NCI-H2196 (cell line): Measurements from ENCODE around the gene JAK1.
A peak's percentile ranks its signal among the peaks of the same experiment; 100 is the strongest.

Source experiments
- DNase-seq: peaks from one replicate; lab custom pipeline; 2025; ENCODE audit not compliant: unreplicated experiment; lab: John Stamatoyannopoulos, UW

JAK1 gene

GRCh38 chr1:64980745-64981600, 14.6 kb upstream of the JAK1 start:
- DNase-seq: no peak

DNA sequence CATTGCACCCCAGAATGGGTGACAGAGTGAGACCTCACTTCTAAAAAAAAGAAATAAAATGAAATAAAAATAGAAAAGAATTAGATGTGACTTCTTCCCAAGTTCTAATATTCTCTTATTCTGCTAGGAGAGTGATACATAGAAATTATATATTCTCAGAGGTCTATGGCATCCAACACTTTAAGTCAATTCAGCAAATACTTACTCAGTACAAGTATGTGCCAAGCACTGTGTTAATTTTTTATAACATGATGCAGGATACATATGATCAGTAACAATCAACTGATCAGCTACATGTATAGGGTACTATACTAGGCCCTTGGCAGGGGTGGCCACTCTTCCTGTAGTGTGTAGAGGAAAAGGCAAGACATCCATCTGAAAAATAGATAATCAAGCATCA, 13.0 kb upstream of the JAK1 start:
- no peak for DNase-seq

GRCh38 chr1:64976361-64976760, 10.0 kb upstream of the JAK1 start:
- no peak for DNase-seq

- no peak for DNase-seq
These were observed 9.4 kb upstream of the JAK1 start for GRCh38 chr1:64975740-64976139.

GRCh38 chr1:64975127-64975526, 8.8 kb upstream of the JAK1 start:
- no peak for DNase-seq

DNA sequence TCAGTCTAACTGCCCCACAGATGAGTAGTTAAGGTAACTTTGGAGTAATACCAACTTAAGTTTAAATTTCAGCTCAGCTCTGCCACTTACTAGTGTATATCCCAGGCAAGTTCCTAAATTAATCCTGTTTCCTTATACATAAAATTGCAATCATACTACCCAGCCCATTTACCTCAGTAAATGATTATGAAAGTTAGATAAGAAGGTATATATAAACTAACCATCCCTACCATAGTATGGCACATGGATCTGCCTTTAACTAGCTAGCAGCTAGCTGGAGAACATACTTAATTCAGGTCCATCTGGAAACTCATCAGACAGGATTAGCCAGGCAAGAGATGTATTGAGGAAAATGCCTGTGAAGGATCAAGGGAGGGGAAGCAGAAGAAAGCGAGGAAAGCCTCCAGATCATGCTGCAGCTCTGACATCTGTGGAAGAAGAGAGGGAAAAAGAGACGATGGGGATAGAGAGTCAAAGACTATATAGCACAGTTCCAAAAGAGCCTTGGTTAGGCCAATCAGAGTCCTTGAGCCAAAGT, 8.0 kb upstream of the JAK1 start:
- DNase-seq: no peak

GRCh38 chr1:64973061-64973647, 6.8 kb upstream of the JAK1 start:
- no peak for DNase-seq

- DNase-seq: no peak
These were observed 3.1 kb upstream of the JAK1 start for GRCh38 chr1:64969305-64970046.

DNA sequence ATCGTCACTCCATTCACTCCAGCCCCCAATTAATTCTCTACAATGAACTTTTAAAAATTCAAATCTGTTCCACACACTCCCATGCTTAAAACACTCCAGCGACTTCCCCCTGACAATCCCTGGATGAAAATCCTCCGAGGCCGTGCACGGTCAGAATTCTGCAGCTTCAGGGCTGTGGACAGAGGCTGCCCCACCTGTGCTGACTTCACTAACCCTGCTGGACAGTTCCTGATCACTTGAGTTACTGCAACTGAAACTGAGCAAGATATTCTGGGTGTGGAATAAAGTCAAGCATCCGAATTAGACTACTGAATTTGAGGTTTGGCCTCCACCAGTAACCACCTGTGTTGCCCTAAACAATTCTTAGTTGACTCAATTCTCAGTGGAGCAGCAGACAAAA, 1.0 kb upstream of the JAK1 start:
- no peak for DNase-seq

- DNase-seq: peak; percentile 26
These were observed 787 bp downstream of the JAK1 start for GRCh38 chr1:64965366-64966157.

GRCh38 chr1:64963466-64963865, 2.9 kb downstream of the JAK1 start:
- no peak for DNase-seq

GRCh38 chr1:64962441-64962840, 3.9 kb downstream of the JAK1 start:
- no peak for DNase-seq

GRCh38 chr1:64961923-64962322, 4.4 kb downstream of the JAK1 start:
- no peak for DNase-seq

DNA sequence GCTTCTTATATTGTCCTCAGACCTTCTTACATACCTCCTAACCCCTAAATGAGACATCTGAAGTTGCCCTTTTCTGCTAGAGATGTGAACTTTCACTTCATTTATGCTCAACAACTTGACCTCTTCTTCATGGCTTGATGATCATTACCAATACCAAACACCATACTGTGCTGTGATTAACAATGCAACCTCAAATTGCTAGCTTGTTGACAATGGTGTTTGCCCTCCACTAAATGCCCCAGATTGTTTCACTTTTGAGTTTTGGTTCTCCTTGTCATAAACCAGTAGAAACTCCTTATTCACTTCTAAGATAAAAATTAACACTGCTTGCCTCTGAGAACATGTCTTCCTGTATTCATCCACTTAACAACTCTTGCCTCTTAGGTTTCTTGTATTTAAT, 5.6 kb downstream of the JAK1 start:
- DNase-seq: no peak

GRCh38 chr1:64959986-64960385, 6.4 kb downstream of the JAK1 start:
- DNase-seq: no peak

DNA sequence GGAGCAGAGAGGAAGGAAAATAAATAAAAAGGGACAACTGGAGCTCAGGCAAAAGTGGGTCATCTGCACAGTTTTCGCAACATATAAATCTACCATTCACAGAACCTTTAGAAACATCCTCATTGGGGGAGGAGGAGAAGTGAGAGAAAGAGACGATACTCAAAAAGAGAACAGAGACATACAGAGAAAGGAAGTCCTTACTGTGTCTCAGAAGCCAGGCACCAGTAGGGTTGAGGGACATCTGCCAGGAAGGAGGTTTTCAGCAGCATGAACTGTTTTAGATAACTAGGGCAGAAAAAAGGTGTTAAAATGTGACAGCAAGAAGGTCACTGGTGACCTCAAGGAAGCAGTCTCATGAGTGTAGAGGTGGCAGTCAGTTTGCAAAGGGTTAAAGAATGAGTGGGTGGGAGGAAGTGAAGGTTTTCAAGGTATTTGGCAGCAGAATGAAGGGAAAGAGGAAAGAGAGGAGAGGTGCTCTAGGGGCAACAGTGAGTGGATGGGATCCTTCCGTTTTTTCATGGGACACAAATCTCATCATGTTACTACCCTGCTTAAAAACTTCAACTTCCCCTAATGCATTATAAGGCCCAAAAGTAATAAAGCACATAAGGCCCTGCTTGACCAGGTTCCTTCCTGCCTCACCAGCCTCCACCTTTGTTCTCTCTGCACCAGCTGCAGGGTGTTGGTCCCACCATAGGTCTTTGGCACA, 9.5 kb downstream of the JAK1 start:
- no peak for DNase-seq

DNA sequence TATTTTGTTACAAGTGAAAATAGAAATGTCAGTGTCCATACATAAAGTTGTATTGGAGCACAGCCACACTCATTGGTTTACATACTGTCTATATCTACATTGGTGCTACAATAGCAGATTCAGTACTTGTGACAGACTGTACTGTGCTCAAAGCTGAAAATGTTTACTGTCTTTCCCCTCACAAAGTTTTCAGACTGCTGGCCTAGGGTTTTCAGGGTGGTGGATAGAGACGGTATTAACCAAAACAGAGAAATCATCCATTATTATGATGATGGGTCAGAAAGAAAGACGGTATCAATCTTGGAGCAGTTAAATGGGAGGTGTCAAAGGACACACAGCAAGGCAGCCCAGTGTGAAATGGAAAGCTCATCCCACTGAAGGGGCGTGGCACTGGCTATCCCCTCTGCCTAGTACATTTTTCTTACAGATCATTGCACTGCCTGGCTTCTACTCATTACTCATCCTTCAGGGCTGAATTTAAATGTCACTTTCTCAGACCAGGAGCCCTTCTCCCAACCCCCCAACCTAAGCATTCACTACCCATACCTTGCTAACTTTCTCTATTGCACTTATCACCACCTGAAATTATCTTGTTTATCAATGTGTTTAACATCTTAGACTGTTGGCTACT, 10.2 kb downstream of the JAK1 start:
- no peak for DNase-seq

GRCh38 chr1:64955097-64956009, 11.0 kb downstream of the JAK1 start:
- no peak for DNase-seq

DNA sequence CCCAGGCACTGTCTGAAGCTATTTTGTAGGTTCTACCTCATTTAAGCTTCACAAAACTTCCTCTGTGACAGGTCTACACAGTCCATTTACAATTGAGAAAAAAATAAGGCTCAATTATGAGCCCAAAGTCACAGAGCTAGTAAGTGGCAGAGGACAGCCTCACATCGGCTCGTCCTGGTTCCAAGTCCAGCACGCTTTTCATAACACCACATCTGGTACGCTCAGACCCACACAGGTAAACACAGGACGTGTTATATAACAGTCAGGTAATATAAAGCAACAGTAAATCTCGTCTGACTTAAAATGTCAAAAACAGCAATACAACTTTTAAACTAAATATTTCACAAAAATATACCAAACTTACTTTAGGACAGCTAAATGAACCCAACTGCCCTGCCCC, 13.1 kb downstream of the JAK1 start:
- DNase-seq: no peak
